Stimulated activated CD4-positive, alpha-beta T cell treated with anti-CD3 and anti-CD28 coated beads, Interleukin-4, amount 100 ng/mL, for 1 hour (primary cell): ENCODE data around the gene MAMDC4.
"Not testable (repeated sequence)": the region's sequence is repeated elsewhere in the genome, so short reads cannot be mapped to it uniquely, and the experiment has no call there.

Experiments used
- DNase-seq: peaks from one replicate; pipeline ENCODE4 v3.0.0-alpha.2; 2020

Gene MAMDC4

GRCh38 chr9:136851941-136852663 lies at the start of gene MAMDC4:
TSS of gene MAMDC4 (plus strand) at chr9:136852346. CDS start at chr9:136852417, 71 bp downstream.
- no peak for DNase-seq

GRCh38 chr9:136803009-136803550 lies 49.1 kb upstream of the MAMDC4 start:
- not testable (repeated sequence) for DNase-seq

DNA sequence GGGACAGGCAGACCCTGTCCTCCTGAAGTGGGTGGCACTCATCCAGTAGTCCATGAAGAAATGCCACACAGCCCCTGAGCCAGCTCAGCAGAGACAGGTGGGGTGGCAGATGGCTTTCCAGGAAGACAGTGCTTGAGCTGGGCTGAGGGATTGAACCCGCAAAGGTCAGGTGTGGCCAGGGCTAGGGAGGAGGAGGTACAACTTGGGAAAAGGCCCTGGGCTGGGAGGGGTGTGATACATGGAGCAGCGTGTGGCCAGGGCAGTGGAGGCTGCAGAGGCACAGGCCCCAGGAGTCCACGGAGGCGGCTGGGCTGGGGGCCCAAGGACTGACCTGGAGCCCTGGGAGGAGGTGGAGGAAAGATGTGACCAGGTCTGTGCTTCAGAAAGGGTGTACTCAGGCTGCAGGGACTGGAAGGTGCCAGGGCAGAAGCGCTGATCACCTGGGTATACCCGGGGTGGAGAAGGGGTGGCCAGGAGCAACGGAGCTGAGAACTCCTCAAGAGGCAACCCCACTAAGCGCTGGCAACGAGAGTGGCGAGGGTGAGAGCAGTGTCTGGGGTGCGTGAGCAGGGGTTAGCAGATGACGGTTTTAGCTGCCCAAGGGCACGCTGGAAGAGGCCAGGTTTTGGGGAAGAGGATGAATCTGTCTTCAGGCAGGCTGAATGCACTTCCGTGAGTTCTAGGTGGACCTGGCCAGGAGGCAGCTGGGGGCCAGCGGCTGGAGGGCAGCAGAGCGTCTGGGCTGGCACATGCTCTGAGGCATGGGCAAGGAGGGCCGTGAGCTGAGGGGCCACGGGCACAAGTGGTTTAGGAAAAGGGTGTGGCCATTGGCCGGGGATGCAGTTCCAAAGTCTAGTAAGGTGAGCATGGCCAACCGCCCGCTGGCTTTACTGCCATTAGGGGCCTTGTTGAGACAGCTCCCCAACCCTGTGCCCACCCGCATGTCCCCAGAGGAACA lies 48.3 kb upstream of the MAMDC4 start:
- no peak for DNase-seq

DNA sequence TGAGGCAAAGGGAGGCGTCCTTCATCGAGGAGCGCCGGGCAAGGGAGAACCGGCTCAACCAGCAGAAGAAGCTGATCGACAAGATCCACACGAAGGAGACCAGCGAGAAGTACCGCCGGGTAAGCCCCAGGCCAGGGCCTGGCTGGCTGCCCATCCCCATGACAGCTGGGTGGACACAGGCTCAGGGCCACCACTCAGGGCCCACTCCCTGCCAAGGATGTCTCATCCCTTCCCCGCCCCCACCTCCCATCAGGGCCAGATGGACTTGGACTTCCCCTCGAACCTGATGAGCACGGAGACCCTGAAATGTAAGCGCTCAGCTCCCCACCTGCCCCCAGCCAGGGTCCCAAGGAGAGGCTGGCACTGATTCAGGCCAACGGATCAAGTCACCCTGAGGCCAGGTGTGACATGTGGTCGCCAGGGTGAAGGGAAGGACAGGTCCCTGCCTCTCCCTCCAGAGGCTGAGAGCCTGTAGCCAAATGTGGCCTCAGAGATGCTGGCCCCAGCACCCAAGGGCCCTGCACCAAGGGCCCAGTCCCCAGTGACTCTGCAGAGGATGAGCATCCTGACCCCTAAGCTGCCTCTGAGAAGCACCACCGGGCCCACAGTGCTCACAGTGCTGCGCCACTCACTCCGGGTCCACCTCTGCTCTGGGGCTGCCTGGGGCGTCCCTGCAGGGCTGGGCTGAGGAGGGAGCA lies 47.5 kb upstream of the MAMDC4 start:
- no peak for DNase-seq

GRCh38 chr9:136805207-136805740 lies 46.9 kb upstream of the MAMDC4 start:
- no peak for DNase-seq

- no peak for DNase-seq
Measured at GRCh38 chr9:136806067-136806466, 46.1 kb upstream of the MAMDC4 start.

DNA sequence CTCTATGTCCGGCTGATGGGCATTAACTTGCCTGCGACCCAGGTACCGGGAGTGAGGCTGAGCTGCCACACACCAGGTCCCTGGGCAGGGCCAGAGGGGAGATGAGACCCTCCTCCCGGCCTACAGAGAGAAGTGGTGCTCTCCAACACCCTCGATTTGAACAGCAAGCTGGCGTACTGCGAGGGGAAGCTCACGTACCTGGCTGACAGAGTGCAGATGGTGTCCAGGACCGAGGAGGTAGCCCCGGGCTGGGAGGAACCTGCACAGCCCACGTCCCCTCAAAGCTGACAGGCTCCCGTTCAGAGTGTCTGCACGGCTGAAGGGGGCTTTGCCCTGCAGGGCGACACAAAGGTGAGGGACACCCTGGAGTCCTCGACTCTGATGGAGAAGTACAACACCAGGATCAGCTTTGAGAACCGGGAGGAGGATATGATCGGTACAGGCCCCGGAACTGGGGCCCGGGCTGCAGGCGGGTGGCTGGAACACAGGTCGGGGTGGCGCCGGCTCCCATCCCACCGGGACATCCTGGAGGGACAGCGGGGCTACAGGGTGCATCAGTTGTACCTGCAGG lies 45.4 kb upstream of the MAMDC4 start:
- DNase-seq: no peak

DNA sequence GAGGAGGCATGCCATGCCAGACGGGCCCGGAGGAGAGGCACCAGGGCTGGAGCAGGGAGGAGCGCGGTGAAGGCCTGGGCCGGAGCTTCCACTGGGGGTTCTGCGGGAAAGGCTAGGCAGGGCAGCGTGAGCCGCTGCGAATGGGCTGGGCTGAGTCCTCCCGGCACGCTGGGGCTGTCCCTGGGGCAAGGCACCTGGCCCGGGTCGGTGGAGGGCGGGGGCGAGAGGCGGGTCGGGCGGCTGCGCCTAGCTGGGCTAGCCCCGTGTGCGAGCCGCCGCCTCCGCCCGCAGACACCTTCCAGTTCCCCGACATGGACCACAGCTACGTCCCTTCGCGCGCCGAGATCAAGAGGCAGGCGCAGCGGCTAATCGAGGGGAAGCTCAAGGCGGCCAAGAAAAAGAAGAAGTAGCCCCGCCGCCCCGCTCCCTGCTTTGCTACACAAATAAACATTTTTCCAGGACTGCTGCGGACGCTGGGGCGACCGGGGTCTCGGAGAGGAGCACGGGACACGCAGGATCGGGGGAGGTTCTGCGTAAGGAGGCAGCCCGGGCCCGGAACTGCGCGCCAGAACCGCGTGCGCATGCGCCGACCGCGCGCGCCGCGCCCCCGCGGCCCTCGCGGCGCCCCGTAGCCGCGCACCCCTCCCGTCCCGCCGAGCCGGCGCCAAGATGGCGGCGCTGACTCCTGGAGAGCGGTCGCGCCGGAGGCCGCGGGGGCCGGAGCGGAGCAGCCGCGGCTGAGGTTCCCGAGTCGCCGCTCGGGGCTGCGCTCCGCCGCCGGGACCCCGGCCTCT lies 44.7 kb upstream of the MAMDC4 start, which contains the start of gene RABL6:
RABL6 (plus strand) TSS at position 668 of the 794 bp plus-strand sequence. CDS start 249 bp downstream, outside the sequence.
- DNase-seq: peak; percentile 81

GRCh38 chr9:136808075-136808805 lies 43.9 kb upstream of the MAMDC4 start:
- DNase-seq: peak; percentile 60

DNA sequence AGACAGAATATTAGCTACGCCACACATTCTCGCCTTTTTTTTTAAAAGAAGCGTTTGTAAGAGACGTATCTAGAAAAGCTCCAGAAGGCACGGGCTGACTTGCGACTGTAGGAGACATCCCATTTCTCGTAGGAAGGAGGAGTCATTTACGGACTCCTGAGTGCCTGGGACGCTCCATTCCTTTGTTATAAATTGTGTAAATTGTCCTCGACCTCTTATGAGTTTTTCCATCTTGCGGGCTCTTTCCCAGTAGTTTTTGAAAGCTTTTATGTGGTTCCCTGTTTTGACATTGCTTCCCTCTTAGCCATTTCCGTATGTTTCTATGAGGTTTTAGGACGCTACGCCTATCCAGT lies 43.4 kb upstream of the MAMDC4 start:
- no peak for DNase-seq

DNA sequence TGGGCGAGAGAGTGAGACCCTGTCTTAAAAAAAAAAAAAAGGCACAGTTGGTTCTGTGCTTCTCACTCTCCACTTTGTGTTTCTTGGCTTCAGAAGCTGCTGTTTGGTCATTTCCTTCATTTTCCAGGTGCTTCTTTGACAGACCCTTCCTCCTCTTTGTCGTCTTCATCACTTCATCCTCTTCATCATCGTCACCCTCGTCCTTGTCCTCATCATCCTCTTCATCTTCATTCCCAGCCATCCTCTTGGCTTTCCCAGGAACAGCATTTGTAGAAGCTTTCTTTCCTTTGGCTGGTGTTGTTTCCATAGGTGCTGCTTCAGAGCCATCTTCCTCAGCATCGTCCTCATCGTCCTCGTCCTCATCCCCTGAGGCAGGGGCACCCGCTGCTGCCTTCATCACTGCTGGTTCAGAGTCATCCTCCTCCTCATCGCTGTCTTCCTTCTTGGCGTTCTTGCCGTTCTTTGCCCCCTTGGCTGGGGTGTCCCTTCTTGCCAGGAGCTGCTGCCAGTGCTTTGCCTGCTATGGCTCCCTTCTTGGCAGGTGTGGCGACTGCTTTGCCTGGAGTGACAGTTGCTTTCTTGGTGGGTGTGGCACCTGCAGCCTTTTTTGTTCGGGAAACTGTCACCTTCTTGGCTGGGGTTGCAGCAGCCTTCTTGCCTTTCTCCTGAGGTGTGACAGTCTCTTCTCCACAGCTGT lies 37.3 kb upstream of the MAMDC4 start:
- DNase-seq: no peak

DNA sequence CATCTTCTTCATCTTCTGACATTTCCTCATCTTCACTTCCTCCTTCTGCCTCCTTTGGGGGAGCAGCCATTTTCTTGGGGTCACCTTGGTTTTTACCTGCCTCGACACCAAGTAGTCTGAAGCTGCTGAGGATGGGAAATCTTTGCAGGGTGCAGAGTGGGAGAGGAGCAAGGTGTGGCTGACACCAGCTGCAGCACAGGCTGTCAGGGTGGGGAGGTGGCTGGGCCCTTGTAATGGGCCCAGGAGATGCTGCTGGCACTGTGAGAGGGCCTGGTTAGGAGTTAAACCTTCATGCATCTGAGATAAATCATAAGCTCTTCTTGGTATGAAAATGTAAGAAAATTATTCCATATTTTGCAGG lies 36.7 kb upstream of the MAMDC4 start:
- DNase-seq: no peak

GRCh38 chr9:136820971-136821825 lies 30.9 kb upstream of the MAMDC4 start:
- DNase-seq: no peak

- no peak for DNase-seq
Measured at GRCh38 chr9:136821826-136822544, 30.2 kb upstream of the MAMDC4 start.

DNA sequence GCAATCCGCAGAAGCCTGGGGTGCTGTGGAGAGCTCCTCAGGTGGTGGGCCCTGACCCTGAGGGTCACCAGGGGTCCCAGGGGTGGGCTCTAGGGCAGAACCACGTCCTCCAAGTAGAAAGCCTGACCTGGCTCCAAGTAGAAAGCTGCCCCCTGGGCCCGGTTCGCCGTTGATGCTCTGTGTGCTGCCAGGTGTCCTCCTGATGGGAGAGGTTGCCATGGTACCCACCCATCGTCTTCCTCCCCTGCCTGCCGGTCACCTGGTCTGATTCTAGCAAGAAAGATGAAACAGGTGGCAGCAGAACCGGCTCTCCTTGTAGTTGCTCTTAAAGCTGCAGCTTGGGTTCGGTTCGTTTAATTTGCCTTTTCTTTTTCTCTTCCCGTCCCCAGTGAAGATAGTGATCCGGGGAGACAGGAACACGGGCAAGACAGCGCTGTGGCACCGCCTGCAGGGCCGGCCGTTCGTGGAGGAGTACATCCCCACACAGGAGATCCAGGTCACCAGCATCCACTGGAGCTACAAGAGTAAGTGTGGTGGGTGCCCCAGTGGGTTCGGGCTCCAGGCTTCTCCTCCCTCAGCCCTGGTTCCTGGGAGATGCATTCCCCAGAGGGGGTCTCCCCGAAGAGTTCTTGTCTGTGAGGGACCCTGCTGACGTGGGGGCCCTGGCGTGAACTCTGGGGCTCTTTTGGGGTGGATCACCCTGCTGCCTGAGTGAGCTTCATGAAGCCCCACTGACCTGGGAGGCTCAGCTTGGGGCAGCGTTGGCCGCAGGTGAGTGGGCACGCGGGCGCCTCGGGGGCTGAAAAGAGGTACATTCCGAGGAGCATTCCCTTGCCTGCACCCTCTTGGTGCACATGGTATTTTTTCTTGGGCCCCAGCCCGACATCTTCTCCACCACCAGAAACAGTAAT lies 28.8 kb upstream of the MAMDC4 start:
- DNase-seq: no peak

DNA sequence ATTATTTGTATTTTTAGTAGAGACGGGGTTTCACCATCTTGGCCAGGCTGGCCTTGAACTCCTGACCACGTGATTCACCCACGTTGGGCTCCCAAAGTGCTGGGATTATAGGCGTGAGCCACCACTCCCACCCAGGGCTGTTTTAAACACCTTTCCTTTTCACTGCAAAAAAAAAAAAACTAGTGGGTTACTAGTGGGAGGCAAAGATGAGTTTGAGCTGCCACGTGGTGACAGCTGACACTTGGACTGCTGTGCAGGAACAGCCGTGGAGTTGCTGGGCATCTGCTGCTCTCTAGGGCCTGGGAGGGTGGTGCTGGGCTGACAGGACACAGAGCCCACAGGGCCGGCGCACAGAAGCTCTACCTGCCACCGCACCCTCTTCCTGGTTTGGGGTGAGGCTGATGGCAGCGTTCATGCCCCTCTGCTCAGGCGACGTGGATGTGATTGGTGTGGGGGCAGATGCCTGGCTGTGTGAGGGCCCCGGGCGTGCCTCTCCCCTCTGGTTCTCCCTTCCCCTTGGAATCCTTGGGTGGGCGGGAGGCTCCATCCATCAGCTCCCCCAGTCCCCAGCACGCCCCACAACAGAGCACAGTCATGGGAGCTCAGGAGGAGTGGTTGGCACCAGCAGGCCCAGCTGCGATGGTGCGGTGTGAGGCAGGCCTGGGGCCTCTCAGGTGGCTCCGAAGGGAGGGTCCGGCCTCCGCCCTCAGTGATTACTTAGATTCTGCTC lies 27.5 kb upstream of the MAMDC4 start:
- no peak for DNase-seq
